H1 (cell line): ENCODE data around the gene HACE1. TPM values are rescaled to one million over a fixed set of nuclear protein-coding genes. Genes with fewer than 3 reads are reported as not detected.

Source experiments
- CTCF ChIA-PET: fragments of 300-600 bp; sonication (Branson Sonifier 250); formaldehyde crosslinking; loops from one replicate; lab custom pipeline; 2021; ENCODE audit not compliant: partially characterized antibody; lab: Charles Lee
- POLR2A ChIA-PET: fragments of 300-600 bp; sonication (Branson Sonifier 250); formaldehyde crosslinking; loops from one replicate; lab custom pipeline; 2021; ENCODE audit warnings: inconsistent platforms; ENCODE audit not compliant: partially characterized antibody; lab: Charles Lee
- DNase-seq, 2 experiments: peaks; one replicate each; pipeline versions ENCODE4 v3.0.0 to v3.0.0-alpha.2; 2010 to 2022; ENCODE audit warnings: low spot score in 2 of 2, low read depth in 1 of 2, mixed read lengths in 1 of 2
- FAIRE-seq: peaks from 2 replicates; lab custom pipeline; 2011; peaks lifted over from hg19 to GRCh38; lab: Jason Lieb, UNC
- H2AFZ ChIP-seq: 2 replicates; pipeline ENCODE4 v1.8.1; 2012; ENCODE audit warnings: low read length, inconsistent platforms
- H2AK5ac ChIP-seq: 2 replicates; pipeline ENCODE4 v1.6.1; 2013; ENCODE audit warnings: low read depth, low read length
- H2BK120ac ChIP-seq: replicated peaks from 2 replicates; pipeline ENCODE3; 2013; ENCODE audit warnings: low read depth, low read length, inconsistent platforms
- H2BK12ac ChIP-seq: 2 replicates; pipeline ENCODE4 v1.6.1; 2013; ENCODE audit warnings: low read depth, low read length
- H2BK15ac ChIP-seq: 2 replicates; pipeline ENCODE4 v1.6.1; 2013; ENCODE audit warnings: low read length
- H2BK20ac ChIP-seq: 2 replicates; pipeline ENCODE4 v1.6.1; 2013; ENCODE audit warnings: low read length
- H2BK5ac ChIP-seq: 2 replicates; pipeline ENCODE4 v1.6.1; 2013; ENCODE audit warnings: low read depth, low read length
- H3K14ac ChIP-seq: 2 replicates; pipeline ENCODE4 v1.6.1; 2013; ENCODE audit warnings: inconsistent platforms; ENCODE audit not compliant: insufficient read length
- H3K18ac ChIP-seq: 2 replicates; pipeline ENCODE4 v1.6.1; 2013; ENCODE audit warnings: low read length; ENCODE audit errors: extremely low read depth
- H3K23ac ChIP-seq: 2 replicates; pipeline ENCODE4 v1.6.1; 2013; ENCODE audit warnings: inconsistent platforms; ENCODE audit not compliant: insufficient read length
- H3K23me2 ChIP-seq: 2 replicates; pipeline ENCODE4 v1.6.1; 2013; ENCODE audit warnings: low read depth, low read length
- H3K27ac ChIP-seq: 2 replicates; pipeline ENCODE4 v1.6.1; 2011; ENCODE audit warnings: low read depth, low read length, inconsistent platforms
- H3K27me3 ChIP-seq, 4 experiments: replicated peaks in 1 of 4; 1 replicate in 1 of 4; 2 replicates in 3 of 4; pipeline versions ENCODE4 v1.6.1 to v1.8.1; 2011 to 2013; ENCODE audit warnings: low read length in 3 of 4, mild to moderate bottlenecking in 3 of 4, inconsistent platforms in 2 of 4, mixed read lengths in 2 of 4, moderate library complexity in 1 of 4; ENCODE audit not compliant: control insufficient read depth in 3 of 4, insufficient read depth in 3 of 4; ENCODE audit errors: extremely low read depth in 1 of 4
- H3K36me3 ChIP-seq, 4 experiments: 2 replicates each; pipeline versions ENCODE4 v1.6.1 to v1.8.1; 2011 to 2013; ENCODE audit warnings: mild to moderate bottlenecking in 4 of 4, low read length in 3 of 4, moderate library complexity in 2 of 4, control low read depth in 1 of 4, inconsistent platforms in 1 of 4; ENCODE audit not compliant: insufficient read depth in 4 of 4, control insufficient read depth in 2 of 4
- H3K4ac ChIP-seq: replicated peaks from 2 replicates; pipeline ENCODE3; 2013; ENCODE audit warnings: low read length, low read depth, mixed read lengths, inconsistent platforms; ENCODE audit not compliant: insufficient read length
- H3K4me1 ChIP-seq, 4 experiments: replicated peaks in 1 of 4; 1 replicate in 1 of 4; 2 replicates in 3 of 4; pipeline versions ENCODE4 v1.6.1 to v1.8.1; 2011 to 2013; ENCODE audit warnings: low read length in 3 of 4, inconsistent platforms in 2 of 4, mixed read lengths in 1 of 4; ENCODE audit not compliant: insufficient read depth in 4 of 4, control insufficient read depth in 3 of 4
- H3K4me2 ChIP-seq, 2 experiments: 2 replicates each; pipeline versions ENCODE4 v1.6.1 to v1.8.1; 2011 to 2013; ENCODE audit warnings: low read depth in 2 of 2, low read length in 2 of 2, control low read depth in 1 of 2, inconsistent platforms in 1 of 2, mild to moderate bottlenecking in 1 of 2; ENCODE audit not compliant: insufficient read depth in 1 of 2
- H3K4me3 ChIP-seq, 4 experiments: fragments of 200-600, 300-600 bp in 1 of 4; sonication (generic), shearing (Covaris generic), sonication (Bioruptor Twin) in 1 of 4; 2 replicates each; pipeline versions ENCODE4 v1.5.1 to v1.8.1; 2011 to 2016; ENCODE audit warnings: low read length in 4 of 4, low read depth in 3 of 4, control low read depth in 2 of 4, inconsistent platforms in 2 of 4, mild to moderate bottlenecking in 2 of 4, mixed read lengths in 1 of 4, moderate library complexity in 1 of 4; ENCODE audit not compliant: insufficient read depth in 2 of 4; ENCODE audit errors: extremely low read depth in 1 of 4
- H3K56ac ChIP-seq: replicated peaks from 2 replicates; pipeline ENCODE3; 2013; ENCODE audit warnings: low read depth, mild to moderate bottlenecking, mixed read lengths, low read length, inconsistent platforms; ENCODE audit not compliant: insufficient read length
- H3K79me1 ChIP-seq: 2 replicates; pipeline ENCODE4 v1.6.1; 2013; ENCODE audit warnings: low read depth, low read length, control low read depth
- H3K79me2 ChIP-seq, 2 experiments: 2 replicates each; pipeline versions ENCODE4 v1.6.1 to v1.8.1; 2012 to 2013; ENCODE audit warnings: low read length in 2 of 2, mild to moderate bottlenecking in 2 of 2, inconsistent platforms in 1 of 2; ENCODE audit not compliant: insufficient read depth in 2 of 2, control insufficient read depth in 1 of 2
- H3K9ac ChIP-seq, 4 experiments: replicated peaks in 1 of 4; 1 replicate in 1 of 4; 2 replicates in 3 of 4; pipeline versions ENCODE4 v1.6.1 to v1.8.1; 2011 to 2013; ENCODE audit warnings: low read depth in 3 of 4, low read length in 3 of 4, control low read depth in 2 of 4, mild to moderate bottlenecking in 2 of 4, moderate library complexity in 2 of 4, inconsistent platforms in 1 of 4; ENCODE audit errors: extremely low read depth in 1 of 4
- H3K9me3 ChIP-seq, 2 experiments: 2 replicates each; pipeline versions ENCODE4 v1.6.1 to v1.8.1; 2012 to 2013; ENCODE audit warnings: mild to moderate bottlenecking in 2 of 2, moderate library complexity in 2 of 2, control low read depth in 1 of 2, inconsistent platforms in 1 of 2, low read depth in 1 of 2, low read length in 1 of 2, mixed read lengths in 1 of 2; ENCODE audit not compliant: insufficient read depth in 2 of 2
- H4K20me1 ChIP-seq, 2 experiments: replicated peaks in 1 of 2; 2 replicates each; pipeline versions ENCODE3 to v1.8.1; 2011 to 2013; ENCODE audit warnings: inconsistent platforms in 2 of 2, low read length in 2 of 2, mild to moderate bottlenecking in 1 of 2; ENCODE audit not compliant: insufficient read depth in 2 of 2, control insufficient read depth in 1 of 2
- H4K5ac ChIP-seq: 2 replicates; pipeline ENCODE4 v1.6.1; 2013; ENCODE audit warnings: low read length, low read depth, mixed read lengths, inconsistent platforms; ENCODE audit not compliant: insufficient read length
- H4K8ac ChIP-seq: 2 replicates; pipeline ENCODE4 v1.8.0; 2013; ENCODE audit warnings: mild to moderate bottlenecking, moderate library complexity, low read length, inconsistent platforms; ENCODE audit not compliant: insufficient read depth; ENCODE audit errors: extremely low read depth
- H4K91ac ChIP-seq: replicated peaks from 2 replicates; pipeline ENCODE3; 2013; ENCODE audit warnings: low read length, mixed read lengths, inconsistent platforms; ENCODE audit not compliant: insufficient read length
- EP300 ChIP-seq, 2 experiments: IDR thresholded peaks; 1 replicate in 1 of 2; 2 replicates in 1 of 2; pipeline ENCODE4 v1.6.1; 2011 to 2012; ENCODE audit warnings: low read depth in 2 of 2, low read length in 2 of 2, mild to moderate bottlenecking in 2 of 2, borderline replicate concordance in 1 of 2, inconsistent platforms in 1 of 2, moderate library complexity in 1 of 2
- HDAC2 ChIP-seq, 2 experiments: fragments of 300-600 bp in 1 of 2; sonication (generic) in 1 of 2; IDR thresholded peaks; 2 replicates each; pipeline ENCODE4 v1.6.1; 2011 to 2012; ENCODE audit warnings: low read depth in 2 of 2, low read length in 2 of 2, mild to moderate bottlenecking in 2 of 2, moderate library complexity in 2 of 2, borderline replicate concordance in 1 of 2, inconsistent platforms in 1 of 2
- RAD21 ChIP-seq, 2 experiments: IDR thresholded peaks in 1 of 2; conservative IDR thresholded peaks in 1 of 2; 2 replicates each; pipeline ENCODE4 v1.6.1; 2011; ENCODE audit warnings: low read depth in 2 of 2, low read length in 2 of 2, improper control_type of control experiment in 1 of 2, inconsistent platforms in 1 of 2, mild to moderate bottlenecking in 1 of 2, moderate library complexity in 1 of 2
- SIN3A ChIP-seq, 2 experiments: IDR thresholded peaks in 1 of 2; conservative IDR thresholded peaks in 1 of 2; 2 replicates each; pipeline ENCODE4 v1.6.1; 2011 to 2012; ENCODE audit warnings: low read length in 2 of 2, improper control_type of control experiment in 1 of 2, low read depth in 1 of 2, mild to moderate bottlenecking in 1 of 2
- SIX5 ChIP-seq: IDR thresholded peaks from 2 replicates; pipeline ENCODE4 v1.6.1; 2011; ENCODE audit warnings: mild to moderate bottlenecking, low read depth, low read length
- SP2 ChIP-seq: IDR thresholded peaks from 2 replicates; pipeline ENCODE4 v1.6.1; 2012; ENCODE audit warnings: mild to moderate bottlenecking, low read length, inconsistent platforms
- WGBS, 2 experiments: shearing (Covaris generic) in 1 of 2; methylation state at CpG; one replicate each; pipeline versions ENCODE4 v1.1.6 to v1.1.7; 2013 to 2015; ENCODE audit warnings: low lambda C conversion rate in 2 of 2, mixed read lengths in 2 of 2, inconsistent platforms in 1 of 2, low coverage in 1 of 2, missing lambda C conversion rate in 1 of 2; ENCODE audit not compliant: insufficient replicate concordance in 2 of 2, insufficient coverage in 1 of 2, insufficient read length in 1 of 2; ENCODE audit errors: extremely low coverage in 1 of 2, missing lambda C conversion rate in 1 of 2; 5-methylcytosine and 5-hydroxymethylcytosine counted together
- polyA plus RNA-seq, 7 experiments: library from polyadenylated mRNA; depleted of rRNA in 3 of 7; stranded (reverse) in 5 of 7; unstranded in 2 of 7; fragments of >200 nt in 5 of 7; fragments of 200-250 nt in 2 of 7; gene quantifications; 1 replicate in 5 of 7; 2 replicates in 1 of 7; 4 replicates in 1 of 7; pipeline versions ENCODE4 v1.2.1 to v1.2.3, GENCODE V29; 2011 to 2013; ENCODE audit warnings: missing spikeins in 2 of 7, mixed read lengths in 2 of 7
- total RNA-seq: library from RNA; stranded (reverse); fragmentation: NEBNext Ultra II Directional; extraction: Animal tissue kit (Norgen Biotek cat#: 25700); gene quantifications from 2 replicates; pipeline ENCODE4 v1.2.1, GENCODE V29; 2021

HACE1 gene
- total and polyA plus RNA-seq, 2 of the 8 experiments (the other 6 are each of a cell fraction or from before 2014, with no cell fraction given) = 7.1 to 21.3 TPM

GRCh38 chr6:104799134-104799657 lies 60.5 kb downstream of the HACE1 start:
- DNase-seq = no peak
- Histone ChIP-seq H2BK12ac (no peak overlapping the region), H4K5ac (no peak overlapping the region), H2BK20ac (no peak overlapping the region), H3K36me3 (peaks cover 0 to 3% (median 0%) of the 10 kb centered on the region in 4 experiments; a peak in 1 of 8 replicates), H4K91ac (no peak overlapping the region), H3K4me1 (no peaks in the 10 kb centered on the region), H3K23me2 (no peaks in the 10 kb centered on the region), H2BK5ac (no peak overlapping the region), H2AFZ (no peak overlapping the region), H3K4me3 (no peak overlapping the region), H3K14ac (peak overlapping the region; percentile 48), H2BK120ac (no peak overlapping the region), H3K27ac (no peak overlapping the region), H3K23ac (no peak overlapping the region), H3K56ac (no peak overlapping the region), H4K8ac (no peak overlapping the region), H3K79me2 (no peaks in the 10 kb centered on the region), H3K18ac (no peak overlapping the region), H4K20me1 (no peaks in the 10 kb centered on the region), H3K9ac (no peak overlapping the region), H3K4me2 (no peak overlapping the region), H3K9me3 (no peaks in the 10 kb centered on the region), H3K27me3 (no peaks in the 10 kb centered on the region), H2BK15ac (no peak overlapping the region), H3K79me1 (no peaks in the 10 kb centered on the region), H3K4ac (no peak overlapping the region), H2AK5ac (no peak overlapping the region)
- FAIRE-seq = no peak
- WGBS, 2 experiments = 94% methylated on average over 3 of the region's 3 CpGs; no CpG with 5 or more reads in 1 of the 2 experiments
- POLR2A ChIA-PET = no interaction called here
- CTCF ChIA-PET = interaction anchor here (1.4 to 1.7 kb wide), 2 partner anchors 9 to 12 kb away, joined by 5 read pairs; no protein-coding TSS in a partner anchor
- TF ChIP-seq HDAC2 (IDR thresholded peaks at IDR 0.05; ENCODE audit: borderline replicate concordance in 1 of 2, low read depth in 2 of 2, low read length in 2 of 2) = no peak
- TF ChIP-seq SIN3A (conservative IDR thresholded peaks at IDR 0.05 in 1 of 2, IDR thresholded peaks at IDR 0.05 in 1 of 2; ENCODE audit: low read depth in 1 of 2, low read length in 2 of 2) = no peak
- no peak for TF ChIP-seq RAD21 (IDR thresholded peaks at IDR 0.05 in 1 of 2, conservative IDR thresholded peaks at IDR 0.05 in 1 of 2; ENCODE audit: low read depth in 2 of 2, low read length in 2 of 2)
- TF ChIP-seq SIX5 = no peak
- TF ChIP-seq SP2 = no peak
- no peak for TF ChIP-seq EP300 (IDR thresholded peaks at IDR 0.05; ENCODE audit: borderline replicate concordance in 1 of 2, low read depth in 2 of 2, low read length in 2 of 2)
